Neuronal stem cell (in vitro differentiated cells): ENCODE data around the gene SYT7.
A peak's percentile ranks its signal among the peaks of the same experiment; 100 is the strongest.

Experiments
- DNase-seq: peaks from one replicate; pipeline ENCODE4 v3.0.0-alpha.2; 2013; ENCODE audit warnings: low spot score
- H2AFZ ChIP-seq: one replicate; pipeline ENCODE4 v1.6.1; 2013; ENCODE audit warnings: mild to moderate bottlenecking, low read length, inconsistent platforms
- H2AK5ac ChIP-seq: 2 replicates; pipeline ENCODE4 v1.6.1; 2013; ENCODE audit warnings: low read depth, mild to moderate bottlenecking, inconsistent platforms, low read length, moderate library complexity, mixed read lengths
- H2BK120ac ChIP-seq: 2 replicates; pipeline ENCODE4 v1.6.1; 2013; ENCODE audit warnings: low read depth, mild to moderate bottlenecking, inconsistent platforms, low read length, moderate library complexity, mixed read lengths
- H2BK12ac ChIP-seq: one replicate; pipeline ENCODE4 v1.6.1; 2013; ENCODE audit warnings: low read length, inconsistent platforms
- H2BK15ac ChIP-seq: 2 replicates; pipeline ENCODE4 v1.6.1; 2013; ENCODE audit warnings: mild to moderate bottlenecking, low read length, inconsistent platforms, mixed read lengths
- H2BK5ac ChIP-seq: one replicate; pipeline ENCODE4 v1.6.1; 2013; ENCODE audit warnings: inconsistent platforms, mild to moderate bottlenecking, low read length, moderate library complexity
- H3K14ac ChIP-seq: one replicate; pipeline ENCODE4 v1.6.1; 2013; ENCODE audit warnings: low read length, inconsistent platforms
- H3K18ac ChIP-seq: 2 replicates; pipeline ENCODE4 v1.6.1; 2013; ENCODE audit warnings: low read length, inconsistent platforms
- H3K23ac ChIP-seq: 2 replicates; pipeline ENCODE4 v1.6.1; 2013; ENCODE audit warnings: low read depth, mild to moderate bottlenecking, mixed read lengths, low read length, inconsistent platforms; ENCODE audit not compliant: poor library complexity
- H3K27ac ChIP-seq: replicated peaks from 3 replicates; pipeline ENCODE4 v1.5.1; 2013; ENCODE audit warnings: low read length, inconsistent platforms
- H3K27me3 ChIP-seq, 3 experiments: 2 replicates each; pipeline ENCODE4 v1.6.1; 2013; ENCODE audit warnings: low read length in 3 of 3, mild to moderate bottlenecking in 2 of 3, inconsistent platforms in 1 of 3, low read depth in 1 of 3, mixed read lengths in 1 of 3, moderate library complexity in 1 of 3; ENCODE audit not compliant: control insufficient read depth in 3 of 3, insufficient read depth in 3 of 3
- H3K36me3 ChIP-seq, 2 donors: replicated peaks in 1 of 2; 2 replicates each; pipeline ENCODE4 v1.6.1; 2013; ENCODE audit warnings: low read length in 2 of 2; ENCODE audit not compliant: control insufficient read depth in 2 of 2, insufficient read depth in 2 of 2
- H3K4ac ChIP-seq: 2 replicates; pipeline ENCODE4 v1.6.1; 2013; ENCODE audit warnings: inconsistent platforms, mild to moderate bottlenecking, low read length, moderate library complexity
- H3K4me1 ChIP-seq, 2 donors: 1 replicate in 1 of 2; 2 replicates in 1 of 2; pipeline ENCODE4 v1.6.1; 2013; ENCODE audit warnings: low read length in 2 of 2, low read depth in 1 of 2; ENCODE audit not compliant: control insufficient read depth in 2 of 2, insufficient read depth in 1 of 2
- H3K4me2 ChIP-seq: one replicate; pipeline ENCODE4 v1.6.1; 2013; ENCODE audit warnings: mild to moderate bottlenecking, low read length, inconsistent platforms; ENCODE audit not compliant: insufficient read depth, poor library complexity, severe bottlenecking
- H3K4me3 ChIP-seq, 2 donors: 2 replicates each; pipeline ENCODE4 v1.5.1; 2013; ENCODE audit warnings: low read length in 2 of 2, mild to moderate bottlenecking in 2 of 2, inconsistent platforms in 1 of 2, moderate library complexity in 1 of 2
- H3K79me1 ChIP-seq: one replicate; pipeline ENCODE4 v1.6.1; 2013; ENCODE audit warnings: low read depth, mild to moderate bottlenecking, inconsistent platforms, low read length, moderate library complexity
- H3K9ac ChIP-seq: one replicate; pipeline ENCODE4 v1.6.1; 2013; ENCODE audit warnings: mild to moderate bottlenecking, low read depth, low read length, inconsistent platforms; ENCODE audit not compliant: poor library complexity
- H3K9me3 ChIP-seq, 2 donors: replicated peaks in 1 of 2; 2 replicates each; pipeline versions ENCODE3 to v1.6.1; 2013; ENCODE audit warnings: low read length in 2 of 2, mild to moderate bottlenecking in 2 of 2, inconsistent platforms in 1 of 2, low read depth in 1 of 2, mixed read lengths in 1 of 2, moderate library complexity in 1 of 2; ENCODE audit not compliant: control insufficient read depth in 2 of 2, insufficient read depth in 1 of 2
- H4K8ac ChIP-seq: one replicate; pipeline ENCODE4 v1.6.1; 2013; ENCODE audit warnings: low read depth, mild to moderate bottlenecking, inconsistent platforms, low read length, moderate library complexity
- H4K91ac ChIP-seq: one replicate; pipeline ENCODE4 v1.6.1; 2013; ENCODE audit warnings: low read length, low read depth, mild to moderate bottlenecking, inconsistent platforms; ENCODE audit not compliant: poor library complexity
- WGBS, 2 donors: extraction: QIAGEN DNeasy Blood & Tissue Kit; methylation state at CpG; one replicate each; pipeline ENCODE4 v1.1.7; 2013; ENCODE audit warnings: missing lambda C conversion rate in 2 of 2, mixed read lengths in 1 of 2; ENCODE audit not compliant: insufficient read length in 2 of 2, insufficient replicate concordance in 1 of 2; ENCODE audit errors: extremely low coverage in 2 of 2; 5-methylcytosine and 5-hydroxymethylcytosine counted together

SYT7 gene

DNA sequence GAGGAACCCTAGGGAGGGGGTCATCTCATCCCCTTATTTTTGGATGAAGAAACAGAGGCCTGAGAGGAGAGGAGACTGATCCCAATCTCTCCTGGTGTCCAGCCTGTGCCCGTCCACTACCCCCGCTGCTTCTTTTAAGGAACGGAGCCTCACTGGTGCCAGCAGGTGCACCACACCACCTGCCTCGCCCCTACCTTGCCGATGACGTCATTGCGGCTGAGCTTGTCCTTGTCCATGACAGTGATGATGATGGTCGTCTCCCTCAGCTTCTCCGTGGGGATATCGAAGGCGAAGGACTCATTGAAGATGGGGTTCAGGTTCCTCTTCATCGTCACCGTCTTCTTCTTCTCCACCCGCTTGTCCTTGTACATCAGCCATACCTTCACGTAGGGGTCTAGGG lies 58.0 kb downstream of the SYT7 start:
- Histone ChIP-seq H3K14ac (peak overlapping the region; percentile 11), H3K27me3 (no peaks in the 10 kb centered on the region), H3K79me1 (no peaks in the 10 kb centered on the region), H2BK15ac (no peak overlapping the region), H3K4me1 (no peaks in the 10 kb centered on the region), H2BK120ac (no peak overlapping the region), H3K27ac (no peak overlapping the region), H3K4me3 (no peak overlapping the region), H3K9me3 (no peaks in the 10 kb centered on the region), H3K18ac (no peak overlapping the region), H3K36me3 (no peaks in the 10 kb centered on the region), H4K91ac (no peak overlapping the region), H4K8ac (no peak overlapping the region), H2AFZ (no peak overlapping the region), H2AK5ac (no peak overlapping the region), H3K4me2 (no peak overlapping the region), H3K4ac (no peak overlapping the region), H3K9ac (peak overlapping the region; percentile 36), H2BK12ac (no peak overlapping the region), H2BK5ac (no peak overlapping the region), H3K23ac (no peak overlapping the region)
- WGBS, 2 donors, result no CpG with 5 or more reads among the region's 15 CpGs
- no peak for DNase-seq

DNA sequence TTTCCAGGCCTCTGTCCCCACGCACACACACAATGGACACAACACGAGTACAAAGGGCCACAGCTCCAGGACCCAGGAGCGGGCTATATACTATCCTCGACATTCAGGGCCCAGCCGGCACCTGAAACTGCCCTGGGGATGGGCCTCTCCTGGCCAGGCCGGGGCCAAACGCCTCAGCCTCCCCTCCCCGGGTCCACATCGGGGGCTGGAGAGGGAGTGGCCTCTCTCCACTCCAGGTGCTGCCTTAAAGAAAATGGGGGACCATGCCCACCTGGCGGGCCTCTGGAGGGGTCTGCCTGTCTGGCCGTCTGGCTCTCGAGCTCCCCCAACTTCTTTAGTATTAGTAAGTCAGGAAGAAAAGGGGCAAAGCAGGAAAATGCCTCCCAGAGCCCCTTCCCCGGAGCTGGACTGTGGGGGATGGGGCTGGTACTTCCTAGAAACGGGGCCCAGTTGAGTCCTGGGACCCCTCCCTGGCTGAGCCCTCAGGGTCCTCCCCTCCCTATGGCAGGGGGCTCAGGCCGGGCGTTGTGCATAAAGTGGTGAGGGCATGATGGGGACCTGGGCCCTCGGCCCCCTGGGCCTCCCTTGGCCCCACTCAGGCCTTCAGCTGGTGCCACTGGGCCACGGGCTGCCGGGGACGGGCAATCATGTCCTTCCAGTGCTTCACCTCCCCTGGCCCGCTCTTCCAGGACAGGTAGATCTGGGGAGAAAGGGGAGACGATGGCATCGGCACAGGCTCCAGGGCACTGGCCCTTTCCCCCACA lies 62.7 kb downstream of the SYT7 start:
- H3K4me3 ChIP-seq, result no peak overlapping the region
- peak overlapping the region; percentile 59 for H3K23ac ChIP-seq
- H2BK120ac ChIP-seq, result no peak overlapping the region
- H3K9ac ChIP-seq, result no peak overlapping the region
- no peaks in the 10 kb centered on the region for H3K27me3 ChIP-seq
- no peak overlapping the region for H3K4ac ChIP-seq
- no peaks in the 10 kb centered on the region for H3K36me3 ChIP-seq
- H3K27ac ChIP-seq, result no peak overlapping the region
- WGBS, 2 donors, result no CpG with 5 or more reads among the region's 23 CpGs
- no peaks in the 10 kb centered on the region for H3K9me3 ChIP-seq
- peak overlapping the region; percentile 12 for H2AFZ ChIP-seq
- no peak overlapping the region for H2AK5ac ChIP-seq
- H2BK5ac ChIP-seq, result peak overlapping the region; percentile 47
- no peak overlapping the region for H4K8ac ChIP-seq
- DNase-seq, result no peak
- H2BK12ac ChIP-seq, result no peak overlapping the region
- no peak overlapping the region for H3K14ac ChIP-seq
- no peaks in the 10 kb centered on the region for H3K79me1 ChIP-seq
- H3K18ac ChIP-seq, result peak overlapping the region; percentile 62
- H3K4me1 ChIP-seq, result peaks cover 20 to 21% of the 10 kb centered on the region in 2 donors
- H2BK15ac ChIP-seq, result peak overlapping the region; percentile 76
- H3K4me2 ChIP-seq, result no peak overlapping the region
- H4K91ac ChIP-seq, result no peak overlapping the region

DNA sequence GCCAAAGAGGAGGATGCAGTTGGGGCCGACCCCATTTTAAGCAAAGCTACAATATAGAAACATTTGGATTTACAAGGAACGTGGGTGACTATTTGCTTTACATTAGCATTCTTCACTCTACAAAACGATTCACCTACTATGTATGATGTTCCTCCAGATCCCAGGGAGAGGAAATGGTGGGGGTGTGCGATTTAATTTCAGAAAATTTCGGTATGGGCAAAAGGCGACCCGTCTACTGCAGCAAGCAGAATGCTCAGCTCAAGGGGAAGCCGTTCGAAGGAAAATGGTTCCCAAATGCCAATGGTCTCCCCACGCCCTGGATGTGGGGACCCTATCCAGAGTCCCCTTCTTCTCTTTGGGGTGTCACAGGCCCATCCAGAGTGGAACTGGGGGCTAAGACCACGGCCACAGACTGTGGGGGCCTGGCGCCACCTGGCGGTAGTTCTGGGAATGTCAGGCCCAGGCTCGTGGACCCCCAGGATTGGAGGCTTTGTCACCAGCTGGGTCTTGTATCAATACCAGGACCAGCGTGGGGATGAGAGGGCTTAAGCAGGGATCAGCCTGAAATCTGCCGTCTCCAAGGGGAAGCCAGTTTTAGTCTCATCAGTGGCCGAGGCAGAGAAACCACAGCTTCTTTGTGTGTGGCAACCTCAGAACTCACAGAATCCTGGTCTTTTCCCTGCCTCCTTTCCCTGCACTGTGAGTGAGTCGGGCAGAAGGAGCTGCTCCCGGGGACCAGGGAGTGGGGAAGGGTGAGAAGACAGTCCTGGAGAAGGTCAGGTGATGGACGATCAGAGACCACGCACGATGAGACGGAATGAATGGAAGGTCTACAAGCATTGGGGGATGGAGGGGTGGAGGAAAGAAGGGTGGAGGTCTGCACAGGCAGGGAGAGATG lies 64.0 kb downstream of the SYT7 start:
- DNase-seq, result peak; percentile 74
- no peaks in the 10 kb centered on the region for H3K9me3 ChIP-seq
- H3K4ac ChIP-seq, result no peak overlapping the region
- no peak overlapping the region for H4K91ac ChIP-seq
- peak overlapping the region; percentile 10 for H2BK120ac ChIP-seq
- no peak overlapping the region for H3K4me3 ChIP-seq
- peak overlapping the region; percentile 18 for H2BK12ac ChIP-seq
- no peaks in the 10 kb centered on the region for H3K36me3 ChIP-seq
- H2BK15ac ChIP-seq, result peak overlapping the region; percentile 7
- H4K8ac ChIP-seq, result no peak overlapping the region
- peak overlapping the region; percentile 82 for H3K18ac ChIP-seq
- no peak overlapping the region for H3K4me2 ChIP-seq
- no peaks in the 10 kb centered on the region for H3K79me1 ChIP-seq
- no peak overlapping the region for H3K23ac ChIP-seq
- peak overlapping the region; percentile 14 for H3K9ac ChIP-seq
- H2BK5ac ChIP-seq, result peak overlapping the region; percentile 61
- H2AK5ac ChIP-seq, result peak overlapping the region; percentile 93
- H3K27me3 ChIP-seq, result no peaks in the 10 kb centered on the region
- H3K4me1 ChIP-seq, result peaks cover 20 to 21% of the 10 kb centered on the region in 2 donors
- no peak overlapping the region for H3K27ac ChIP-seq
- no CpG with 5 or more reads among the region's 23 CpGs for WGBS, 2 donors
- peak overlapping the region; percentile 64 for H2AFZ ChIP-seq
- H3K14ac ChIP-seq, result no peak overlapping the region

DNA sequence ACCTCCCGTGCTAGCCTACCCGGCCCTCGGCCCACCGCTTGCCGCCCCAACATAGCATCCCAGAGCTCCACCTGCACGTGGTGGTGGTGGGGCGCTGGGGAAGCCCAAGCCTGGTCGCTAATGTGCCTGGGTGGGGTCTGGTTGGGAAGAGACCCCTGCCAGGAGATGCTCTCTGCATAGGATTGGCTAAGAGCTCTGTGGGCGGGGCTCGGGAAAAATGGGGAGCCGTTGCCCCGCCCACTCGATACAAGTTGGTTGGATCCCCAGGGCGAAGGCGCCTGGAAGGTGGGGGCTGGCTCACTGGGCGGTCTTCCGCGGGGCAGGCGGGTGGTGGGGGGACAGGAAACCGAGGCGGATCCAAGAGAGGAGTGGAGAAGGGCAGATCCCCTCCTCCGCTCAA lies 64.7 kb downstream of the SYT7 start:
- no peak for DNase-seq
- peak overlapping the region; percentile 88 for H3K18ac ChIP-seq
- no peak overlapping the region for H3K4me3 ChIP-seq
- H2AK5ac ChIP-seq, result peak overlapping the region; percentile 93
- H2BK120ac ChIP-seq, result no peak overlapping the region
- H3K36me3 ChIP-seq, result no peaks in the 10 kb centered on the region
- no peak overlapping the region for H3K9ac ChIP-seq
- peak overlapping the region; percentile 64 for H2AFZ ChIP-seq
- peak overlapping the region; percentile 18 for H2BK12ac ChIP-seq
- no peak overlapping the region for H2BK15ac ChIP-seq
- H3K14ac ChIP-seq, result no peak overlapping the region
- H4K8ac ChIP-seq, result no peak overlapping the region
- no peak overlapping the region for H3K27ac ChIP-seq
- H3K79me1 ChIP-seq, result no peaks in the 10 kb centered on the region
- H3K9me3 ChIP-seq, result no peaks in the 10 kb centered on the region
- peak overlapping the region; percentile 61 for H2BK5ac ChIP-seq
- no peak overlapping the region for H3K4ac ChIP-seq
- H4K91ac ChIP-seq, result no peak overlapping the region
- H3K23ac ChIP-seq, result no peak overlapping the region
- H3K4me1 ChIP-seq, result peaks cover 23 to 27% of the 10 kb centered on the region in 2 donors
- H3K27me3 ChIP-seq, result no peaks in the 10 kb centered on the region
- H3K4me2 ChIP-seq, result no peak overlapping the region
- WGBS, 2 donors, result no CpG with 5 or more reads among the region's 22 CpGs
